GM23338 (cell line): Measurements from ENCODE around the gene ARL17A.
"Not testable (repeated sequence)": the region's sequence is repeated elsewhere in the genome, so short reads cannot be mapped to it uniquely, and the experiment has no call there.

Experiments
- CTCF ChIP-seq, 2 experiments: fragments of 200-600 bp in 1 of 2; sonication (generic) in 1 of 2; conservative IDR thresholded peaks; 2 replicates each; pipeline versions ENCODE4 v1.5.1 to v1.6.1; 2016 to 2017; ENCODE audit warnings: antibody characterized with exemption in 2 of 2, low read depth in 2 of 2, mild to moderate bottlenecking in 2 of 2, moderate library complexity in 1 of 2
- ETS1 ChIP-seq: IDR thresholded peaks from 2 replicates; pipeline ENCODE4 v1.6.1; 2016; ENCODE audit warnings: antibody characterized with exemption
- EZH2 ChIP-seq: fragments of 200-600 bp; sonication (generic); IDR thresholded peaks from one replicate; pipeline ENCODE4 v1.8.0; 2017; ENCODE audit warnings: antibody characterized with exemption, mild to moderate bottlenecking, low read depth; ENCODE audit not compliant: unreplicated experiment
- EZH2phosphoT487 ChIP-seq: fragments of 200-600 bp; sonication (generic); IDR thresholded peaks from one replicate; pipeline ENCODE4 v1.8.1; 2018; ENCODE audit warnings: antibody characterized with exemption; ENCODE audit not compliant: unreplicated experiment
- NANOG ChIP-seq: IDR thresholded peaks from 2 replicates; pipeline ENCODE4 v1.6.1; 2016; ENCODE audit warnings: antibody characterized with exemption, borderline replicate concordance
- POLR2AphosphoS5 ChIP-seq: IDR thresholded peaks from 2 replicates; pipeline ENCODE4 v1.6.1; 2016; ENCODE audit warnings: antibody characterized with exemption, low read depth
- STAT1 ChIP-seq: IDR thresholded peaks from one replicate; pipeline ENCODE4 v1.6.1; 2016; ENCODE audit warnings: antibody characterized with exemption; ENCODE audit not compliant: unreplicated experiment
- ZNF114 ChIP-seq: fragments of 250-450 bp; sonication (Bioruptor Pico); IDR thresholded peaks from 2 replicates; pipeline ENCODE4 v1.5.0; 2020; ENCODE audit warnings: mild to moderate bottlenecking, moderate library complexity
- TF ChIP-seq, protein P1 (sequence below): IDR thresholded peaks from one replicate; pipeline ENCODE4 v1.6.1; 2018; ENCODE audit warnings: antibody characterized with exemption; ENCODE audit not compliant: unreplicated experiment

- not testable (repeated sequence) for TF ChIP-seq EZH2phosphoT487; POLR2AphosphoS5; CTCF (conservative IDR thresholded peaks at IDR 0.05; ENCODE audit: low read depth in 2 of 2); EZH2; STAT1; NANOG; ETS1; ZNF114 (CRISPR knock-in tag)
- TF ChIP-seq, protein P1, sequence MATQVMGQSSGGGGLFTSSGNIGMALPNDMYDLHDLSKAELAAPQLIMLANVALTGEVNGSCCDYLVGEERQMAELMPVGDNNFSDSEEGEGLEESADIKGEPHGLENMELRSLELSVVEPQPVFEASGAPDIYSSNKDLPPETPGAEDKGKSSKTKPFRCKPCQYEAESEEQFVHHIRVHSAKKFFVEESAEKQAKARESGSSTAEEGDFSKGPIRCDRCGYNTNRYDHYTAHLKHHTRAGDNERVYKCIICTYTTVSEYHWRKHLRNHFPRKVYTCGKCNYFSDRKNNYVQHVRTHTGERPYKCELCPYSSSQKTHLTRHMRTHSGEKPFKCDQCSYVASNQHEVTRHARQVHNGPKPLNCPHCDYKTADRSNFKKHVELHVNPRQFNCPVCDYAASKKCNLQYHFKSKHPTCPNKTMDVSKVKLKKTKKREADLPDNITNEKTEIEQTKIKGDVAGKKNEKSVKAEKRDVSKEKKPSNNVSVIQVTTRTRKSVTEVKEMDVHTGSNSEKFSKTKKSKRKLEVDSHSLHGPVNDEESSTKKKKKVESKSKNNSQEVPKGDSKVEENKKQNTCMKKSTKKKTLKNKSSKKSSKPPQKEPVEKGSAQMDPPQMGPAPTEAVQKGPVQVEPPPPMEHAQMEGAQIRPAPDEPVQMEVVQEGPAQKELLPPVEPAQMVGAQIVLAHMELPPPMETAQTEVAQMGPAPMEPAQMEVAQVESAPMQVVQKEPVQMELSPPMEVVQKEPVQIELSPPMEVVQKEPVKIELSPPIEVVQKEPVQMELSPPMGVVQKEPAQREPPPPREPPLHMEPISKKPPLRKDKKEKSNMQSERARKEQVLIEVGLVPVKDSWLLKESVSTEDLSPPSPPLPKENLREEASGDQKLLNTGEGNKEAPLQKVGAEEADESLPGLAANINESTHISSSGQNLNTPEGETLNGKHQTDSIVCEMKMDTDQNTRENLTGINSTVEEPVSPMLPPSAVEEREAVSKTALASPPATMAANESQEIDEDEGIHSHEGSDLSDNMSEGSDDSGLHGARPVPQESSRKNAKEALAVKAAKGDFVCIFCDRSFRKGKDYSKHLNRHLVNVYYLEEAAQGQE: not testable (repeated sequence)
These were observed 18.9 kb upstream of the ARL17A start for GRCh38 chr17:46598344-46598931.
